B cell (primary cell): ENCODE measurements around the gene TRIM66. TPM values are rescaled to one million over a fixed set of nuclear protein-coding genes. Genes with fewer than 3 reads are reported as not detected.

Source experiments
- ATAC-seq: fragments of 200-7000 bp; cut with Tn5 transposase; one replicate; pipeline ENCODE4 v1.10.0; 2021; ENCODE audit warnings: low read depth, mild to moderate bottlenecking, moderate number of reproducible peaks, moderate library complexity
- CTCF ChIA-PET: fragments of 350-600 bp; sonication (Branson Sonifier 250); formaldehyde crosslinking; loops from one replicate; lab custom pipeline; 2021; ENCODE audit warnings: antibody characterized with exemption, inconsistent platforms; lab: Charles Lee
- POLR2A ChIA-PET: fragments of 350-600 bp; sonication (Branson Sonifier 250); formaldehyde crosslinking; loops from one replicate; lab custom pipeline; 2021; ENCODE audit warnings: antibody characterized with exemption; lab: Charles Lee
- DNase-seq: peaks from one replicate; pipeline ENCODE4 v3.0.0; 2013
- H2AFZ ChIP-seq: 2 replicates; pipeline ENCODE4 v1.6.1; 2012; ENCODE audit warnings: mild to moderate bottlenecking, low read depth, low read length; ENCODE audit not compliant: insufficient read depth, poor library complexity, severe bottlenecking
- H3K27ac ChIP-seq, 2 donors: 1 replicate in 1 of 2; 2 replicates in 1 of 2; pipeline ENCODE4 v1.5.1; 2012 to 2013; ENCODE audit warnings: low read length in 2 of 2, mild to moderate bottlenecking in 2 of 2, moderate library complexity in 1 of 2
- H3K27me3 ChIP-seq, 4 experiments: fragments of 200-600 bp in 1 of 4; sonication (generic) in 1 of 4; replicated peaks in 1 of 4; 1 replicate in 2 of 4; 2 replicates in 2 of 4; pipeline versions ENCODE4 v1.6.1 to v1.7.0; 2013 to 2016; ENCODE audit warnings: low read length in 3 of 4, mild to moderate bottlenecking in 2 of 4, mixed read lengths in 1 of 4, moderate library complexity in 1 of 4; ENCODE audit not compliant: insufficient read depth in 4 of 4, control insufficient read depth in 3 of 4; ENCODE audit errors: control extremely low read depth in 1 of 4
- H3K36me3 ChIP-seq, 2 experiments: replicated peaks in 1 of 2; 1 replicate in 1 of 2; 2 replicates in 1 of 2; pipeline versions ENCODE4 v1.6.1 to v1.7.1; 2013; ENCODE audit warnings: low read length in 1 of 2; ENCODE audit not compliant: insufficient read depth in 2 of 2, control insufficient read depth in 1 of 2; ENCODE audit errors: control extremely low read depth in 1 of 2, extremely low read depth in 1 of 2
- H3K4me1 ChIP-seq, 2 donors: fragments of 200-600 bp in 1 of 2; sonication (generic) in 1 of 2; 1 replicate in 1 of 2; 2 replicates in 1 of 2; pipeline versions ENCODE4 v1.5.1 to v1.6.1; 2013 to 2017; ENCODE audit warnings: low read length in 2 of 2; ENCODE audit not compliant: control insufficient read depth in 2 of 2, insufficient read depth in 2 of 2
- H3K4me2 ChIP-seq: replicated peaks from 2 replicates; pipeline ENCODE3; 2012; ENCODE audit warnings: mild to moderate bottlenecking, low read depth, low read length; ENCODE audit not compliant: poor library complexity, severe bottlenecking
- H3K4me3 ChIP-seq, 5 experiments: fragments of 200-600 bp in 1 of 5; sonication (generic) in 1 of 5; 1 replicate in 3 of 5; 2 replicates in 2 of 5; pipeline versions ENCODE4 v1.5.1 to v1.7.0; 2011 to 2016; ENCODE audit warnings: low read length in 4 of 5, mild to moderate bottlenecking in 4 of 5, low read depth in 2 of 5, control low read depth in 1 of 5, moderate library complexity in 1 of 5; ENCODE audit not compliant: insufficient read depth in 1 of 5; ENCODE audit errors: control extremely low read depth in 1 of 5, extremely low read depth in 1 of 5
- H3K79me2 ChIP-seq: fragments of 200-600 bp; sonication (generic); one replicate; pipeline ENCODE4 v1.6.0; 2016; ENCODE audit warnings: low read length; ENCODE audit not compliant: control insufficient read depth, insufficient read depth
- H3K9ac ChIP-seq: fragments of 200-600 bp; sonication (generic); 2 replicates; pipeline ENCODE4 v1.6.1; 2017; ENCODE audit warnings: mild to moderate bottlenecking, low read length, moderate library complexity
- H3K9me3 ChIP-seq, 3 donors: one replicate each; pipeline versions ENCODE4 v1.6.1 to v1.7.1; 2013; ENCODE audit warnings: low read length in 2 of 3; ENCODE audit not compliant: control insufficient read depth in 2 of 3, insufficient read depth in 1 of 3; ENCODE audit errors: control extremely low read depth in 1 of 3
- H4K20me1 ChIP-seq: 2 replicates; pipeline ENCODE4 v1.6.0; 2012; ENCODE audit warnings: mild to moderate bottlenecking, low read length; ENCODE audit not compliant: insufficient read depth, control insufficient read depth, poor library complexity, severe bottlenecking
- H3K27ac Mint-ChIP-seq: one replicate; pipeline ENCODE4 v1.8.0; 2021; ENCODE audit warnings: mixed read lengths
- H3K27me3 Mint-ChIP-seq: one replicate; pipeline ENCODE4 v1.8.0; 2021; ENCODE audit warnings: mixed read lengths
- H3K4me1 Mint-ChIP-seq: one replicate; pipeline ENCODE4 v1.8.0; 2021; ENCODE audit warnings: mixed read lengths
- H3K4me3 Mint-ChIP-seq: one replicate; pipeline ENCODE4 v1.8.0; 2021; ENCODE audit warnings: mixed read lengths
- H3K9me3 Mint-ChIP-seq: one replicate; pipeline ENCODE4 v1.8.0; 2022; ENCODE audit warnings: mixed read lengths; ENCODE audit not compliant: insufficient read depth
- EZH2 ChIP-seq: IDR thresholded peaks from 2 replicates; pipeline ENCODE4 v1.6.1; 2012; ENCODE audit warnings: borderline replicate concordance, low read depth, mild to moderate bottlenecking, moderate library complexity, low read length; ENCODE audit not compliant: insufficient read depth, poor library complexity, severe bottlenecking
- WGBS: methylation state at CpG from one replicate; pipeline ENCODE4 v1.1.5; 2013; ENCODE audit warnings: missing lambda C conversion rate; ENCODE audit not compliant: insufficient coverage; 5-methylcytosine and 5-hydroxymethylcytosine counted together
- intact Hi-C: fragments of 100-400 bp; cut with micrococcal nuclease; formaldehyde crosslinking; loops from one replicate; pipeline ENCODE4 v1.10.0; 2022
- polyA plus RNA-seq: library from polyadenylated mRNA; depleted of rRNA; stranded (reverse); fragments of >200 nt; gene quantifications from 2 replicates; pipeline ENCODE4 v1.2.3, GENCODE V29; 2012
- total RNA-seq, 2 donors: library from RNA; stranded (reverse); fragments of 120-200 nt in 1 of 2; gene quantifications; 1 replicate in 1 of 2; 2 replicates in 1 of 2; pipeline versions ENCODE4 v1.2.3 to v1.2.4, GENCODE V29; 2013 to 2022
- TF ChIP-seq, protein P1 (sequence below): fragments of 200-600 bp; IDR thresholded peaks from one replicate; pipeline ENCODE4 v1.8.0; 2022; ENCODE audit warnings: antibody characterized with exemption, mild to moderate bottlenecking

TRIM66 gene
- total and polyA plus RNA-seq, 2 donors (not counting 1 experiment from before 2014, with no cell fraction given): 11.1 to 21.1 TPM

DNA sequence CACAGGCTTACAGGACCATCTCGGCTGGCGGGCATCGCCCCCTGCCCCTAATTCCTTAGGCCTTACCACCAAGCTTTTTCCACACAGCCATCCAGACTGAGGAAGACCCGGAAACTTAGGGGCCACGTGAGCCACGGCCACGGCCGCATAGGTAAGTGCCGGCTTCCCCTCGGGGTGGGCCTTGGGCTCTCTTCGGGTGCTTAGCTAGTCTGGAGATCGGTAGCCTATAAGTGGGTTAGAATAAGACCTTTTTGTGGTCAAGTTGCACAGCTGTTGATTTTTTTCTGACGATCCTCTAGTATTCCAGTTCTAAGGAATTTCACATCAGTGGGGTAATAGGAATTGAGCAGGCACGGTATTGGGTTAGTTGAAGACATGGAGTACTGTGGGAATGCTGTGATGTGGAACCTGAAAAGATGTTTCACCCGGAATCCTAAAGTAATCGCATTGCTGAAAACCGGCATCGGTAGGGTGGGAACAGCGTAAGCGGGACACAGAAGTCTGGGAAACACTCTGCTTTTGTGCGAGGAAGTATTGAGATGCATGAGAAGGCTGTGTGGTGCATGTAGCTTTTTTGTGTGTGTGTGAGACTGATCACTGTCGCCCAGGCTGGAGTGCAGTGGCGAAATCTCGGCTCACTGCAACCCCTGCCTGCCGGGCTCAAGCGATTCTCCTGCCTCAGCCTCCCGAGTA lies 796 bp upstream of the TRIM66 start:
- peaks cover 7% of the 10 kb centered on the region for H4K20me1 ChIP-seq
- ATAC-seq (no peak), DNase-seq (no peak)
- intact Hi-C loops: loop anchor here (2.0 to 10.0 kb wide), 7 partner anchors 49 to 1619 kb away; partner anchors contain the start of genes IPO7, TMEM9B and ZNF143
- no peaks in the 10 kb centered on the region for H3K27me3 Mint-ChIP-seq
- H3K27ac Mint-ChIP-seq: peak overlapping the region; percentile 97
- H3K36me3 ChIP-seq: peaks cover 3 to 44% of the 10 kb centered on the region in 2 experiments
- H3K27me3 ChIP-seq: no peaks in the 10 kb centered on the region
- POLR2A ChIA-PET: interaction anchor here (0.6 to 1.3 kb wide), 3 partner anchors 49 to 442 kb away, joined by 3 to 6 read pairs (median 4); no protein-coding TSS in a partner anchor
- TF ChIP-seq EZH2: no peak
- TF ChIP-seq, protein P1, sequence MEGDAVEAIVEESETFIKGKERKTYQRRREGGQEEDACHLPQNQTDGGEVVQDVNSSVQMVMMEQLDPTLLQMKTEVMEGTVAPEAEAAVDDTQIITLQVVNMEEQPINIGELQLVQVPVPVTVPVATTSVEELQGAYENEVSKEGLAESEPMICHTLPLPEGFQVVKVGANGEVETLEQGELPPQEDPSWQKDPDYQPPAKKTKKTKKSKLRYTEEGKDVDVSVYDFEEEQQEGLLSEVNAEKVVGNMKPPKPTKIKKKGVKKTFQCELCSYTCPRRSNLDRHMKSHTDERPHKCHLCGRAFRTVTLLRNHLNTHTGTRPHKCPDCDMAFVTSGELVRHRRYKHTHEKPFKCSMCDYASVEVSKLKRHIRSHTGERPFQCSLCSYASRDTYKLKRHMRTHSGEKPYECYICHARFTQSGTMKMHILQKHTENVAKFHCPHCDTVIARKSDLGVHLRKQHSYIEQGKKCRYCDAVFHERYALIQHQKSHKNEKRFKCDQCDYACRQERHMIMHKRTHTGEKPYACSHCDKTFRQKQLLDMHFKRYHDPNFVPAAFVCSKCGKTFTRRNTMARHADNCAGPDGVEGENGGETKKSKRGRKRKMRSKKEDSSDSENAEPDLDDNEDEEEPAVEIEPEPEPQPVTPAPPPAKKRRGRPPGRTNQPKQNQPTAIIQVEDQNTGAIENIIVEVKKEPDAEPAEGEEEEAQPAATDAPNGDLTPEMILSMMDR: no peak
- peaks cover 29% of the 10 kb centered on the region for H3K79me2 ChIP-seq
- H3K4me1 Mint-ChIP-seq: peaks cover 47% of the 10 kb centered on the region
- H3K4me2 ChIP-seq: peak overlapping the region; percentile 92
- H3K9me3 Mint-ChIP-seq: no peaks in the 10 kb centered on the region
- peak overlapping the region; percentile 99 for H3K9ac ChIP-seq
- peak overlapping the region; percentile 94 for H3K4me3 Mint-ChIP-seq
- H3K4me3 ChIP-seq: peak overlapping the region; percentile 82 to 99 (median 88)
- peak overlapping the region; percentile 87 to 98 for H3K27ac ChIP-seq
- H2AFZ ChIP-seq: peak overlapping the region; percentile 94
- H3K4me1 ChIP-seq: peaks cover 29 to 34% of the 10 kb centered on the region in 2 donors
- no peaks in the 10 kb centered on the region for H3K9me3 ChIP-seq
- WGBS: 8% methylated on average over 20 of the region's 27 CpGs
- CTCF ChIA-PET: interaction anchor here (0.6 to 1.5 kb wide), 3 partner anchors 8 to 232 kb away, joined by 3 read pairs; no protein-coding TSS in a partner anchor
